HCT116 (cell line): ENCODE measurements around the gene ABR.

Experiments
- CTCF ChIP-seq, 3 experiments: fragments of 200-600 bp in 1 of 3; sonication (generic) in 1 of 3; IDR thresholded peaks in 2 of 3; conservative IDR thresholded peaks in 1 of 3; 2 replicates each; pipeline ENCODE4 v1.5.1; 2012 to 2017; ENCODE audit warnings: low read depth in 2 of 3, low read length in 2 of 3, antibody characterized with exemption in 1 of 3, borderline replicate concordance in 1 of 3, control low read depth in 1 of 3, mild to moderate bottlenecking in 1 of 3, mixed read lengths in 1 of 3, mixed run types in 1 of 3, moderate library complexity in 1 of 3; ENCODE audit not compliant: insufficient read depth in 1 of 3
- EZH2 ChIP-seq: fragments of 200-600 bp; sonication (generic); IDR thresholded peaks from 2 replicates; pipeline ENCODE4 v1.6.1; 2017; ENCODE audit warnings: antibody characterized with exemption, mixed run types
- JUND ChIP-seq: IDR thresholded peaks from 2 replicates; pipeline ENCODE4 v1.6.1; 2012
- MAX ChIP-seq: IDR thresholded peaks from 2 replicates; pipeline ENCODE4 v1.6.1; 2012
- POLR2A ChIP-seq: IDR thresholded peaks from 2 replicates; pipeline ENCODE4 v1.7.0; 2011; ENCODE audit warnings: borderline replicate concordance; ENCODE audit not compliant: insufficient read depth, insufficient read length; ENCODE audit errors: extremely low read depth
- POLR2AphosphoS5 ChIP-seq: IDR thresholded peaks from 2 replicates; pipeline ENCODE4 v1.6.1; 2011; ENCODE audit warnings: mild to moderate bottlenecking, low read depth, low read length, moderate library complexity
- RAD21 ChIP-seq: IDR thresholded peaks from 2 replicates; pipeline ENCODE4 v1.6.1; 2012; ENCODE audit warnings: low read depth, mild to moderate bottlenecking
- REST ChIP-seq: IDR thresholded peaks from 2 replicates; pipeline ENCODE4 v1.6.1; 2012; ENCODE audit warnings: low read depth
- YY1 ChIP-seq: IDR thresholded peaks from 2 replicates; pipeline ENCODE4 v1.6.1; 2011; ENCODE audit warnings: low read length, low read depth, moderate library complexity, mild to moderate bottlenecking; ENCODE audit not compliant: insufficient replicate concordance; ENCODE audit errors: extremely low read depth
- ZBTB33 ChIP-seq: IDR thresholded peaks from 2 replicates; pipeline ENCODE4 v1.6.1; 2011; ENCODE audit warnings: mild to moderate bottlenecking, low read length, moderate library complexity; ENCODE audit not compliant: insufficient replicate concordance; ENCODE audit errors: extremely low read depth
- ZNF274 ChIP-seq: fragments of 200-500 bp; sonication (Bioruptor generic); IDR thresholded peaks from 2 replicates; pipeline ENCODE4 v1.6.1; 2014; ENCODE audit warnings: mild to moderate bottlenecking, low read depth, low read length, inconsistent platforms

GRCh38 chr17:1029196-1029921, 150.4 kb downstream of the ABR start:
- TF ChIP-seq CTCF (IDR thresholded peaks at IDR 0.05 in 2 of 3, conservative IDR thresholded peaks at IDR 0.05 in 1 of 3; ENCODE audit: borderline replicate concordance in 1 of 3, insufficient read depth in 1 of 3, low read depth in 2 of 3, low read length in 2 of 3) (no peak), YY1 (no peak), REST (no peak), RAD21 (no peak), JUND (no peak), POLR2A (no peak), ZBTB33 (no peak), ZNF274 (no peak), MAX (no peak), POLR2AphosphoS5 (no peak), EZH2 (no peak)
